Measurements from ENCODE around the gene FBLN1. TPM values are rescaled to one million over a fixed set of nuclear protein-coding genes. Genes with fewer than 3 reads are reported as not detected.

FBLN1 gene
- total and polyA plus RNA-seq, 2 of the 13 experiments (the other 11 are each of a cell fraction or from before 2014, with no cell fraction given), result 37.3 to 103 TPM

GRCh38 chr22:45553351-45554039 lies 50.8 kb downstream of the FBLN1 start (continued):
- TF ChIP-seq ZNF614 (CRISPR knock-in tag; IDR thresholded peaks at IDR 0.05; ENCODE audit: borderline replicate concordance) (no peak), DPF2 (CRISPR knock-in tag; IDR thresholded peaks at IDR 0.05; ENCODE audit: borderline replicate concordance, low read depth) (no peak), GLI4 (CRISPR knock-in tag; IDR thresholded peaks at IDR 0.05; ENCODE audit: borderline replicate concordance) (no peak), POLR2AphosphoS5 (IDR thresholded peaks at IDR 0.05; ENCODE audit: low read depth, low read length) (no peak), ZNF550 (CRISPR knock-in tag; IDR thresholded peaks at IDR 0.05; ENCODE audit: borderline replicate concordance) (no peak), SMAD1 (CRISPR knock-in tag; IDR thresholded peaks at IDR 0.05; ENCODE audit: borderline replicate concordance, low read depth) (no peak), ZNF75D (CRISPR knock-in tag; IDR thresholded peaks at IDR 0.05; ENCODE audit: borderline replicate concordance) (no peak), ZBTB7A (CRISPR knock-in tag; IDR thresholded peaks at IDR 0.05) (no peak), HMGXB4 (CRISPR knock-in tag; IDR thresholded peaks at IDR 0.05; ENCODE audit: borderline replicate concordance in 1 of 2, low read depth in 1 of 2) (0 out of 4 replicates have a peak, but pooled peaks of 1 of the 2 experiments have one; percentile 33), PRDM15 (CRISPR knock-in tag; IDR thresholded peaks at IDR 0.05) (no peak), TEAD2 (CRISPR knock-in tag; IDR thresholded peaks at IDR 0.05) (no peak), ZNF136 (CRISPR knock-in tag; IDR thresholded peaks at IDR 0.05; ENCODE audit: low read depth) (no peak), KLF11 (CRISPR knock-in tag; IDR thresholded peaks at IDR 0.05) (no peak), ZNF768 (CRISPR knock-in tag; IDR thresholded peaks at IDR 0.05) (no peak), NBN (conservative IDR thresholded peaks at IDR 0.05) (no peak), ZZZ3 (CRISPR knock-in tag; IDR thresholded peaks at IDR 0.05; ENCODE audit: borderline replicate concordance) (no peak), CREB1 (IDR thresholded peaks at IDR 0.05) (no peak), CREB1 (CRISPR knock-in tag; IDR thresholded peaks at IDR 0.05) (no peak), GFI1 (CRISPR knock-in tag; IDR thresholded peaks at IDR 0.05; ENCODE audit: borderline replicate concordance) (no peak), ZNF143 (CRISPR knock-in tag; IDR thresholded peaks at IDR 0.05) (no peak), ZBTB25 (CRISPR knock-in tag; IDR thresholded peaks at IDR 0.05) (no peak), ZNF781 (CRISPR knock-in tag; IDR thresholded peaks at IDR 0.05; ENCODE audit: borderline replicate concordance, not compliant biosample characterization) (no peak)
- TF ChIP-seq, protein P1, sequence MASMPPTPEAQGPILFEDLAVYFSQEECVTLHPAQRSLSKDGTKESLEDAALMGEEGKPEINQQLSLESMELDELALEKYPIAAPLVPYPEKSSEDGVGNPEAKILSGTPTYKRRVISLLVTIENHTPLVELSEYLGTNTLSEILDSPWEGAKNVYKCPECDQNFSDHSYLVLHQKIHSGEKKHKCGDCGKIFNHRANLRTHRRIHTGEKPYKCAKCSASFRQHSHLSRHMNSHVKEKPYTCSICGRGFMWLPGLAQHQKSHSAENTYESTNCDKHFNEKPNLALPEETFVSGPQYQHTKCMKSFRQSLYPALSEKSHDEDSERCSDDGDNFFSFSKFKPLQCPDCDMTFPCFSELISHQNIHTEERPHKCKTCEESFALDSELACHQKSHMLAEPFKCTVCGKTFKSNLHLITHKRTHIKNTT (CRISPR knock-in tag; IDR thresholded peaks at IDR 0.05), result no peak

Measured in HepG2 (cell line).